ENCODE measurements around the gene ATG5.

ATG5 gene

DNA sequence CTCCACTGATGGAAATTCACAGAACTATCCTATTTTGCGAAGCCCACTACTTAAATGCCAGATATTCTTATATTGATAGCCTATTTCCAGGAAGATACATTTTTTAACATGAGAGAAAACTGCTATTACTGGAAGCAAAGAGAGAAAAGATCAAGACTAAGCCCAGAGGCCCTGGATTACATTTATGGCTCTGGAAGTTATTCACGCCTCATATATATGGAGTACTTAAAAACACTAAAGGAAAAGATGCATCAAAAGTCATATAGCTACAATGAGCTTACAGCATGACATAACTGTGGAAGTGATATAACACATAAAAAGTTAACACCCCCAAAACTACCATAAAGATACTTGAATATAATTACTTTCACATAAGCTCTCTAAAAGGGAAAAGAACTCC, 19.8 kb downstream of the ATG5 start:
- no peaks in the 10 kb centered on the region for H3K9me2 ChIP-seq (replicated peaks; ENCODE audit: control insufficient read depth, low read length)
- TF ChIP-seq EZH2phosphoT487 (IDR thresholded peaks at IDR 0.05; ENCODE audit: borderline replicate concordance, low read length), result no peak
- TF ChIP-seq, protein P1, sequence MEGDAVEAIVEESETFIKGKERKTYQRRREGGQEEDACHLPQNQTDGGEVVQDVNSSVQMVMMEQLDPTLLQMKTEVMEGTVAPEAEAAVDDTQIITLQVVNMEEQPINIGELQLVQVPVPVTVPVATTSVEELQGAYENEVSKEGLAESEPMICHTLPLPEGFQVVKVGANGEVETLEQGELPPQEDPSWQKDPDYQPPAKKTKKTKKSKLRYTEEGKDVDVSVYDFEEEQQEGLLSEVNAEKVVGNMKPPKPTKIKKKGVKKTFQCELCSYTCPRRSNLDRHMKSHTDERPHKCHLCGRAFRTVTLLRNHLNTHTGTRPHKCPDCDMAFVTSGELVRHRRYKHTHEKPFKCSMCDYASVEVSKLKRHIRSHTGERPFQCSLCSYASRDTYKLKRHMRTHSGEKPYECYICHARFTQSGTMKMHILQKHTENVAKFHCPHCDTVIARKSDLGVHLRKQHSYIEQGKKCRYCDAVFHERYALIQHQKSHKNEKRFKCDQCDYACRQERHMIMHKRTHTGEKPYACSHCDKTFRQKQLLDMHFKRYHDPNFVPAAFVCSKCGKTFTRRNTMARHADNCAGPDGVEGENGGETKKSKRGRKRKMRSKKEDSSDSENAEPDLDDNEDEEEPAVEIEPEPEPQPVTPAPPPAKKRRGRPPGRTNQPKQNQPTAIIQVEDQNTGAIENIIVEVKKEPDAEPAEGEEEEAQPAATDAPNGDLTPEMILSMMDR (IDR thresholded peaks at IDR 0.05; ENCODE audit: low read depth, low read length, poor library complexity, severe bottlenecking), result no peak
- no peak overlapping the region for H3K27ac ChIP-seq (ENCODE audit: low read depth, low read length)
- H3K4me3 ChIP-seq (ENCODE audit: low read length), result no peak overlapping the region
- H3K36me3 ChIP-seq (ENCODE audit: control insufficient read depth, low read length), result peaks cover 21% of the 10 kb centered on the region
- H3K4me1 ChIP-seq (ENCODE audit: control insufficient read depth, low read length), result no peaks in the 10 kb centered on the region
- no peaks in the 10 kb centered on the region for H3K9me3 ChIP-seq (ENCODE audit: control insufficient read depth, insufficient read depth, low read length)
- H3K79me2 ChIP-seq (ENCODE audit: control insufficient read depth, low read length), result peaks cover 61% of the 10 kb centered on the region
- no peaks in the 10 kb centered on the region for H4K20me1 ChIP-seq (ENCODE audit: control insufficient read depth, insufficient read depth, low read depth, low read length)
- H3K4me2 ChIP-seq (ENCODE audit: low read length), result no peak overlapping the region
- no peaks in the 10 kb centered on the region for H3F3A ChIP-seq (ENCODE audit: control insufficient read depth, insufficient read depth)
- H3K27me3 ChIP-seq (ENCODE audit: control insufficient read depth, low read length), result no peaks in the 10 kb centered on the region

DNA sequence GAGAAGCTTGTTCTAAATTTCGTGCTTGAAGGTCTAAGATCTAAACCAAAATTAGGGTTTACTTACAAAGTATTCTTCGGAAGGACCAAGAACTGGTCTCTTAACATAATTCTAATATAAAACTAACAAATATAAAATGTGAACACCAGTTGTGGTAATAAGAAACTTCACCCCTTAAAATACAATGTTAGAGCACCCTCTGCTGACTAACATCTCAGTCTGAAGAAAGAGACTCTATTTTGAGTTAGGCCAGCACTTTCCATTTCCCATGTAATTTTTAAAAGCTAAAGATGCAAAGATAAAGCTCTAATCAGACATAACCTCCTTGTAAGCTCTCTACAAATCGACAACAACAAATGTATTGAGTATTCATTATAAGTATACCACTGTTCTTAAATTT, 24.6 kb downstream of the ATG5 start:
- TF ChIP-seq, protein P1 (IDR thresholded peaks at IDR 0.05; ENCODE audit: low read depth, low read length, poor library complexity, severe bottlenecking), result peak; percentile 45
- no peak for TF ChIP-seq EZH2phosphoT487 (IDR thresholded peaks at IDR 0.05; ENCODE audit: borderline replicate concordance, low read length)
- Histone ChIP-seq H3K4me1 (ENCODE audit: control insufficient read depth, low read length) (no peaks in the 10 kb centered on the region), H3K27me3 (ENCODE audit: control insufficient read depth, low read length) (no peaks in the 10 kb centered on the region), H3K9me2 (replicated peaks; ENCODE audit: control insufficient read depth, low read length) (no peaks in the 10 kb centered on the region), H3K4me3 (ENCODE audit: low read length) (no peak overlapping the region), H3K27ac (ENCODE audit: low read depth, low read length) (no peak overlapping the region), H3K9me3 (ENCODE audit: control insufficient read depth, insufficient read depth, low read length) (no peaks in the 10 kb centered on the region), H3K36me3 (ENCODE audit: control insufficient read depth, low read length) (peaks cover 11% of the 10 kb centered on the region), H3K4me2 (ENCODE audit: low read length) (no peak overlapping the region), H3K79me2 (ENCODE audit: control insufficient read depth, low read length) (peaks cover 72% of the 10 kb centered on the region), H4K20me1 (ENCODE audit: control insufficient read depth, insufficient read depth, low read depth, low read length) (no peaks in the 10 kb centered on the region; the same call in 1 of the 2 replicates), H3F3A (ENCODE audit: control insufficient read depth, insufficient read depth) (no peaks in the 10 kb centered on the region)

DNA sequence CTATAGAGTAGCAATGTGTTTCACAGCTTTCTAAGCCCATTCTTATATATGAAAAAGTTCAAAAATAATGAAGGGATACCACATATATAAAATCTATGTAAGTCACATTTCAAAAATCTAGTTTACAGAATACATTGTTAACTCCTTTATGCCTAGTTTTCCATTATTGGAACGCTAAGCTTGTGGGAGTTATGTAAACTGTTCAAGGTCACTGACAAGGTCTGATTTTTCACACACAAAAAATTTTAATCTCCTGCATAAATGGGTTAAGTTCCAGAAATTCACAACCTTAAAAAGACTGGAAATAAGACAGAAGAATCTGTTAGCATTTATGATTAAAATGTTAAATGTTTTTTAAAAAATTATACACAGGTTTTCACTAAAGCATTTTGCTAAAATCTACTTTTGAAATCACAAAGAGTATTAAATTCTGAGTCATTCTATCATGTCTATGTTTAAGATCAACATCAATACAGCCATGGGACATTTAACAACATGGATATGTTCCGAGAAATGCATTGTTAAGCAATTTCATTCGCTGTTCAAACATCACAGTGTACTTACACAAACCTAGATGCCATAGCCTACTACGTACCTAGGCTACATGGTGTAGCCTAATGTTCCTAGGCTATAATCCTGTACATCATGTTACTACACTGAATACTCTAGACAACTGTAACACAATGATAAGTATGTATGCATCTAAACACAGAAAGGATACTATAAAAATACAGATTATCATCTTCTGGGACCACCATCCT, 25.4 kb downstream of the ATG5 start:
- H3K27me3 ChIP-seq (ENCODE audit: control insufficient read depth, low read length), result no peaks in the 10 kb centered on the region

More for the DNA sequence above, 25.4 kb downstream of the ATG5 start:
- Histone ChIP-seq H3K4me1 (ENCODE audit: control insufficient read depth, low read length) (no peaks in the 10 kb centered on the region), H4K20me1 (ENCODE audit: control insufficient read depth, insufficient read depth, low read depth, low read length) (no peaks in the 10 kb centered on the region; the same call in 1 of the 2 replicates), H3K79me2 (ENCODE audit: control insufficient read depth, low read length) (peaks cover 64% of the 10 kb centered on the region), H3K27ac (ENCODE audit: low read depth, low read length) (no peak overlapping the region), H3K4me3 (ENCODE audit: low read length) (no peak overlapping the region), H3K9me2 (replicated peaks; ENCODE audit: control insufficient read depth, low read length) (no peaks in the 10 kb centered on the region), H3K4me2 (ENCODE audit: low read length) (no peak overlapping the region), H3F3A (ENCODE audit: control insufficient read depth, insufficient read depth) (no peaks in the 10 kb centered on the region), H3K9me3 (ENCODE audit: control insufficient read depth, insufficient read depth, low read length) (no peaks in the 10 kb centered on the region), H3K36me3 (ENCODE audit: control insufficient read depth, low read length) (peaks cover 7% of the 10 kb centered on the region)
- TF ChIP-seq, protein P1 (IDR thresholded peaks at IDR 0.05; ENCODE audit: low read depth, low read length, poor library complexity, severe bottlenecking), result no peak
- no peak for TF ChIP-seq EZH2phosphoT487 (IDR thresholded peaks at IDR 0.05; ENCODE audit: borderline replicate concordance, low read length)

Data from DOHH2 (cell line).